H1 (cell line): ENCODE data around the gene DIDO1. TPM values are rescaled to one million over a fixed set of nuclear protein-coding genes. Genes with fewer than 3 reads are reported as not detected.

Experiments
- BACH1 ChIP-seq: IDR thresholded peaks from 2 replicates; pipeline ENCODE4 v1.6.1; 2012; ENCODE audit warnings: low read length, improper control_type of control experiment
- BRCA1 ChIP-seq: IDR thresholded peaks from 2 replicates; pipeline ENCODE4 v1.6.1; 2012; ENCODE audit warnings: low read depth, low read length, improper control_type of control experiment
- CHD2 ChIP-seq: IDR thresholded peaks from 2 replicates; pipeline ENCODE4 v1.6.1; 2012; ENCODE audit warnings: low read length, improper control_type of control experiment
- CREB1 ChIP-seq: IDR thresholded peaks from 2 replicates; pipeline ENCODE4 v1.6.1; 2012; ENCODE audit warnings: inconsistent platforms
- EGR1 ChIP-seq: IDR thresholded peaks from 2 replicates; pipeline ENCODE4 v1.6.1; 2011; ENCODE audit warnings: low read depth, low read length, borderline replicate concordance
- EZH2 ChIP-seq: fragments of 200-600 bp; sonication (generic); IDR thresholded peaks from 2 replicates; pipeline ENCODE4 v1.7.1; 2012; ENCODE audit warnings: low read depth, mild to moderate bottlenecking, moderate library complexity, low read length, inconsistent platforms; ENCODE audit not compliant: severe bottlenecking
- GABPA ChIP-seq: IDR thresholded peaks from 2 replicates; pipeline ENCODE4 v1.6.1; 2011; ENCODE audit warnings: mild to moderate bottlenecking, low read length, moderate library complexity, borderline replicate concordance; ENCODE audit not compliant: insufficient read depth
- GTF2F1 ChIP-seq: IDR thresholded peaks from 2 replicates; pipeline ENCODE4 v1.6.1; 2012; ENCODE audit warnings: low read depth, low read length, improper control_type of control experiment, borderline replicate concordance
- HDAC6 ChIP-seq: IDR thresholded peaks from one replicate; pipeline ENCODE4 v1.7.1; 2012; ENCODE audit warnings: low read depth, mild to moderate bottlenecking, inconsistent platforms, low read length, moderate library complexity
- JUN ChIP-seq: IDR thresholded peaks from 2 replicates; pipeline ENCODE4 v1.6.1; 2011; ENCODE audit warnings: low read depth, mild to moderate bottlenecking, improper control_type of control experiment, low read length
- POU5F1 ChIP-seq: IDR thresholded peaks from 2 replicates; pipeline ENCODE4 v1.6.1; 2011; ENCODE audit warnings: low read depth, mild to moderate bottlenecking, low read length, moderate library complexity
- RBBP5 ChIP-seq: IDR thresholded peaks from 2 replicates; pipeline ENCODE4 v1.7.1; 2012; ENCODE audit warnings: low read depth, mild to moderate bottlenecking, inconsistent platforms, low read length, moderate library complexity, borderline replicate concordance
- RNF2 ChIP-seq: fragments of 200-900, 300-1000 bp; sonication (generic); IDR thresholded peaks from 2 replicates; pipeline ENCODE4 v1.7.1; 2016; ENCODE audit warnings: borderline replicate concordance, low read depth, mild to moderate bottlenecking, antibody characterized with exemption, low read length; ENCODE audit not compliant: poor library complexity, severe bottlenecking; ENCODE audit errors: missing control alignments
- RXRA ChIP-seq: IDR thresholded peaks from 2 replicates; pipeline ENCODE4 v1.6.1; 2011; ENCODE audit warnings: low read depth, mild to moderate bottlenecking, low read length, moderate library complexity; ENCODE audit not compliant: insufficient read depth
- SIRT6 ChIP-seq: IDR thresholded peaks from one replicate; pipeline ENCODE4 v1.7.1; 2012; ENCODE audit warnings: low read length, inconsistent platforms
- SP1 ChIP-seq: IDR thresholded peaks from 2 replicates; pipeline ENCODE4 v1.6.1; 2011; ENCODE audit warnings: low read depth, low read length
- SRF ChIP-seq: IDR thresholded peaks from 2 replicates; pipeline ENCODE4 v1.6.1; 2011; ENCODE audit warnings: mild to moderate bottlenecking, low read depth, low read length, moderate library complexity
- SUZ12 ChIP-seq: fragments of 200-600 bp; sonication (generic); IDR thresholded peaks from 2 replicates; pipeline ENCODE4 v1.6.1; 2012; ENCODE audit warnings: mild to moderate bottlenecking, inconsistent platforms, low read length, moderate library complexity, mixed read lengths
- TAF1 ChIP-seq: IDR thresholded peaks from 2 replicates; pipeline ENCODE4 v1.6.1; 2011; ENCODE audit warnings: mild to moderate bottlenecking, low read depth, low read length
- TBP ChIP-seq: IDR thresholded peaks from 2 replicates; pipeline ENCODE4 v1.6.1; 2011; ENCODE audit warnings: low read depth, low read length, improper control_type of control experiment
- YY1 ChIP-seq: IDR thresholded peaks from 2 replicates; pipeline ENCODE4 v1.6.1; 2011; ENCODE audit warnings: low read depth, mild to moderate bottlenecking, low read length
- ZNF274 ChIP-seq: IDR thresholded peaks from 2 replicates; pipeline ENCODE4 v1.7.0; 2012; ENCODE audit warnings: low read length, borderline replicate concordance; ENCODE audit errors: extremely low read depth
- polyA plus RNA-seq, 7 experiments: library from polyadenylated mRNA; depleted of rRNA in 3 of 7; stranded (reverse) in 5 of 7; unstranded in 2 of 7; fragments of >200 nt in 5 of 7; fragments of 200-250 nt in 2 of 7; gene quantifications; 1 replicate in 5 of 7; 2 replicates in 1 of 7; 4 replicates in 1 of 7; pipeline versions ENCODE4 v1.2.1 to v1.2.3, GENCODE V29; 2011 to 2013; ENCODE audit warnings: missing spikeins in 2 of 7, mixed read lengths in 2 of 7
- total RNA-seq: library from RNA; stranded (reverse); fragmentation: NEBNext Ultra II Directional; extraction: Animal tissue kit (Norgen Biotek cat#: 25700); gene quantifications from 2 replicates; pipeline ENCODE4 v1.2.1, GENCODE V29; 2021
- TF ChIP-seq, protein P1 (sequence below): IDR thresholded peaks from 2 replicates; pipeline ENCODE4 v1.6.1; 2012; ENCODE audit warnings: inconsistent platforms
- TF ChIP-seq, protein P2 (sequence below): IDR thresholded peaks from 2 replicates; pipeline ENCODE4 v1.6.1; 2011; ENCODE audit warnings: low read depth, mild to moderate bottlenecking, low read length; ENCODE audit not compliant: insufficient read depth

DIDO1 gene
- total and polyA plus RNA-seq, 2 of the 8 experiments (the other 6 are each of a cell fraction or from before 2014, with no cell fraction given), result 53.6 to 82.8 TPM

DNA sequence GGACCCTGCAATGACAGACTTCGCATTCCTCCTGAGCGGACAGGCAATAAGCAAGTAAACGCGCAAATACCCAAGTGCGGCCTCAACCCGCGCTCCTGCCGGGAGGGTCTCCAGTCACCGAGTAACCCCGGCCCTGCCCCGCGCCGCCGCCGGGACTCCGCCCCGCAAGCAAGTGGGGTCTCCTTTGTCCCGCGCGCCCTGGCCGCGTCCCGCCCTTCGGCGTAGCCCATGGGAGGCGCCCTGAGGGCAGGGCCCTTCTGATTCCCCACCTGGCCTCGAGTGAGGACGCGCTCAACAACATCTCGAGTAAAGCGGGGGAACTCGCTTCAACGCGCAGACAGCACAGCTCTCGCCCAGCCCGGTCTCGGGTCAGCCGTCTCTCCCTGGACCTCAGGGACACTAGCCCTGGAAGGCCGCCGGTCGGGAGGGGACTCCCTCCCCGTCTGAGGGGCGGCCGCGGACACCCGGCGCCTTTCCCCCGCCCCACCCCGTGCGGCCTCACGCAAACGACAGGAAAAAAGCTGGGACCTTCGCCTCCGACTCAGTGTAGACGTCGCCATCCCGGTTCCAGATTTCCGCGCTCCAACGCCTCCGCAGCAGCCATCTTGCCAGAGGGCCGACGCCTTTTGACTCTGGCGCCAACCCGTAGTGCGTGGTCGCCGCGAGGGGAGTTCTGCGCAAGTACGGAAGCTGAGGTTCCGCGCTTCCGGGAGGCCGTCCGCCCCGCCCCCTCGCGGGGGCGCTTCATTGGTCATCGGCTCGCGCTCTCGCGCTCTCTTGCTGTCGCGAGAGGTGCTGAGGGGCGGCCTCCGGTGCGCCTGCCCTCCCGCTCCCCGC is 11.2 kb upstream of the DIDO1 start (continued):
- TF ChIP-seq YY1, result peak; percentile 96
- TF ChIP-seq, protein P1, sequence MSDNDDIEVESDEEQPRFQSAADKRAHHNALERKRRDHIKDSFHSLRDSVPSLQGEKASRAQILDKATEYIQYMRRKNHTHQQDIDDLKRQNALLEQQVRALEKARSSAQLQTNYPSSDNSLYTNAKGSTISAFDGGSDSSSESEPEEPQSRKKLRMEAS, result peak; percentile 93
- no peak for TF ChIP-seq SUZ12
- no peak for TF ChIP-seq JUN
- peak; percentile 97 for TF ChIP-seq TAF1
- TF ChIP-seq, protein P2, sequence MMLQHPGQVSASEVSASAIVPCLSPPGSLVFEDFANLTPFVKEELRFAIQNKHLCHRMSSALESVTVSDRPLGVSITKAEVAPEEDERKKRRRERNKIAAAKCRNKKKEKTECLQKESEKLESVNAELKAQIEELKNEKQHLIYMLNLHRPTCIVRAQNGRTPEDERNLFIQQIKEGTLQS, result no peak
- no peak for TF ChIP-seq HDAC6
- peak; percentile 91 for TF ChIP-seq TBP
- peak; percentile 82 for TF ChIP-seq BRCA1
- TF ChIP-seq EGR1, result peak; percentile 88
- TF ChIP-seq CREB1, result peak; percentile 62; the same call in 1 of the 2 replicates
- TF ChIP-seq ZNF274, result no peak
- peak; percentile 87; the same call in 1 of the 2 replicates for TF ChIP-seq GABPA
- no peak for TF ChIP-seq RXRA
- no peak for TF ChIP-seq EZH2
- TF ChIP-seq POU5F1, result no peak
- TF ChIP-seq SIRT6, result no peak
- TF ChIP-seq BACH1, result no peak
- no peak for TF ChIP-seq SRF
- no peak; the same call in 1 of the 2 replicates for TF ChIP-seq RBBP5
- no peak for TF ChIP-seq GTF2F1
- TF ChIP-seq SP1, result peak; percentile 70; the same call in 1 of the 2 replicates
- TF ChIP-seq RNF2, result no peak
- TF ChIP-seq CHD2, result peak; percentile 94
